ENCODE data around the gene PTPRE. TPM values are rescaled to one million over a fixed set of nuclear protein-coding genes. Genes with fewer than 3 reads are reported as not detected.

PTPRE gene
- total RNA-seq, 1 experiment from 2014 or later: 0.70 TPM

- H3K23me2 ChIP-seq (ENCODE audit: insufficient read length, low read depth, low read length, poor library complexity, severe bottlenecking): no peaks in the 10 kb centered on the region
- H3K36me3 Mint-ChIP-seq (ENCODE audit: insufficient read depth in 1 of 3, low read depth in 3 of 3): no peaks in the 10 kb centered on the region
Observed at GRCh38 chr10:127882391-127882790, 24.5 kb upstream of the PTPRE start.

More at GRCh38 chr10:127882391-127882790, 24.5 kb upstream of the PTPRE start:
- Histone ChIP-seq H3K79me2 (ENCODE audit: insufficient read depth, low read length) (no peaks in the 10 kb centered on the region), H4K20me1 (ENCODE audit: control insufficient read depth, insufficient read depth, insufficient read length) (no peaks in the 10 kb centered on the region), H4K8ac (replicated peaks; ENCODE audit: insufficient read length, low read depth, low read length) (no peak overlapping the region), H3K18ac (ENCODE audit: insufficient read length, low read depth, low read length) (no peak overlapping the region), H2BK20ac (ENCODE audit: low read depth, low read length, poor library complexity, severe bottlenecking) (no peak overlapping the region), H3K4me1 (ENCODE audit: insufficient read depth, low read length) (no peaks in the 10 kb centered on the region), H2BK120ac (ENCODE audit: low read depth, low read length, poor library complexity, severe bottlenecking) (no peak overlapping the region), H2AFZ (ENCODE audit: low read length) (no peak overlapping the region), H2BK12ac (ENCODE audit: insufficient read length, low read depth, low read length) (no peak overlapping the region), H3K27me3 (ENCODE audit: insufficient read depth, low read length) (no peaks in the 10 kb centered on the region), H3K27ac (ENCODE audit: insufficient read length, low read depth, low read length) (no peak overlapping the region), H3K79me1 (ENCODE audit: insufficient read depth, low read depth, low read length, poor library complexity, severe bottlenecking) (no peaks in the 10 kb centered on the region), H3K14ac (ENCODE audit: insufficient read depth, low read length) (no peak overlapping the region), H3K9me3 (ENCODE audit: control insufficient read depth, low read depth, low read length) (no peaks in the 10 kb centered on the region), H2BK5ac (ENCODE audit: insufficient read length, low read length) (no peak overlapping the region), H2AK5ac (ENCODE audit: insufficient read length, low read length) (no peak overlapping the region), H4K91ac (ENCODE audit: insufficient read length, low read depth, low read length) (no peak overlapping the region), H2BK15ac (ENCODE audit: low read depth, low read length) (no peak overlapping the region), H3T11ph (ENCODE audit: low read length) (no peak overlapping the region), H3K56ac (ENCODE audit: insufficient read length, low read depth, low read length) (no peak overlapping the region), H3K9ac (ENCODE audit: extremely low read depth, insufficient read length, low read length) (no peak overlapping the region), H3K4me2 (ENCODE audit: insufficient read depth, insufficient read length, low read length) (no peak overlapping the region), H3K23ac (ENCODE audit: insufficient read length, low read depth, low read length) (no peak overlapping the region), H3K4ac (ENCODE audit: low read depth, low read length) (no peak overlapping the region), H4K5ac (ENCODE audit: insufficient read length, low read depth, low read length) (no peak overlapping the region)
- Mint-ChIP-seq H3K27ac (no peak overlapping the region), H3K27me3 (ENCODE audit: low read depth) (no peaks in the 10 kb centered on the region), H3K9me3 (no peaks in the 10 kb centered on the region), H3K4me3 (no peak overlapping the region), H3K4me1 (peaks cover 3 to 7% of the 10 kb centered on the region in 2 experiments; a peak in 3 of 4 replicates)
- no CpG with 5 or more reads among the region's 8 CpGs for WGBS (ENCODE audit: extremely low coverage, insufficient read length, low lambda C conversion rate)
- TF ChIP-seq, protein P1, sequence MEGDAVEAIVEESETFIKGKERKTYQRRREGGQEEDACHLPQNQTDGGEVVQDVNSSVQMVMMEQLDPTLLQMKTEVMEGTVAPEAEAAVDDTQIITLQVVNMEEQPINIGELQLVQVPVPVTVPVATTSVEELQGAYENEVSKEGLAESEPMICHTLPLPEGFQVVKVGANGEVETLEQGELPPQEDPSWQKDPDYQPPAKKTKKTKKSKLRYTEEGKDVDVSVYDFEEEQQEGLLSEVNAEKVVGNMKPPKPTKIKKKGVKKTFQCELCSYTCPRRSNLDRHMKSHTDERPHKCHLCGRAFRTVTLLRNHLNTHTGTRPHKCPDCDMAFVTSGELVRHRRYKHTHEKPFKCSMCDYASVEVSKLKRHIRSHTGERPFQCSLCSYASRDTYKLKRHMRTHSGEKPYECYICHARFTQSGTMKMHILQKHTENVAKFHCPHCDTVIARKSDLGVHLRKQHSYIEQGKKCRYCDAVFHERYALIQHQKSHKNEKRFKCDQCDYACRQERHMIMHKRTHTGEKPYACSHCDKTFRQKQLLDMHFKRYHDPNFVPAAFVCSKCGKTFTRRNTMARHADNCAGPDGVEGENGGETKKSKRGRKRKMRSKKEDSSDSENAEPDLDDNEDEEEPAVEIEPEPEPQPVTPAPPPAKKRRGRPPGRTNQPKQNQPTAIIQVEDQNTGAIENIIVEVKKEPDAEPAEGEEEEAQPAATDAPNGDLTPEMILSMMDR (conservative IDR thresholded peaks at IDR 0.05): no peak
- DNase-seq: no peak

Measured in H9 (cell line).